Left lung (tissue), 10 donors: Measurements from ENCODE around the gene NOC4L. TPM values are rescaled to one million over a fixed set of nuclear protein-coding genes. Genes with fewer than 3 reads are reported as not detected.

Experiments
- ATAC-seq: fragments of 200-7000 bp; cut with Tn5 transposase; one replicate; pipeline ENCODE4 v1.9.1; 2020; ENCODE audit warnings: moderate library complexity
- DNase-seq, 4 donors: peaks; one replicate each; pipeline ENCODE4 v3.0.0-alpha.2; 2013 to 2020
- H3K27ac ChIP-seq, 2 donors: fragments of 200-600 bp; sonication (generic) in 1 of 2; one replicate each; pipeline versions ENCODE4 v1.5.0 to v1.8.0; 2020 to 2021
- H3K27me3 ChIP-seq, 2 donors: fragments of 200-600 bp; sonication (generic) in 1 of 2; one replicate each; pipeline versions ENCODE4 v1.5.0 to v1.8.0; 2020 to 2021
- H3K36me3 ChIP-seq, 2 donors: fragments of 200-600 bp; sonication (generic) in 1 of 2; one replicate each; pipeline versions ENCODE4 v1.5.0 to v1.8.0; 2020 to 2021
- H3K4me1 ChIP-seq, 2 donors: fragments of 200-600 bp; one replicate each; pipeline ENCODE4 v1.8.0; 2021
- H3K4me3 ChIP-seq, 2 donors: fragments of 200-600 bp; sonication (generic) in 1 of 2; one replicate each; pipeline versions ENCODE4 v1.5.0 to v1.8.0; 2020 to 2021; ENCODE audit warnings: mild to moderate bottlenecking in 1 of 2
- H3K9me3 ChIP-seq, 2 donors: fragments of 200-600 bp; sonication (generic) in 1 of 2; one replicate each; pipeline versions ENCODE4 v1.5.0 to v1.8.0; 2020 to 2021
- intact Hi-C, 2 donors: fragments of 100-400 bp; cut with DNase I; formaldehyde crosslinking; loops; one replicate each; pipeline versions ENCODE4 v1.11.2 to v1.14.2; 2022
- polyA plus RNA-seq, 6 donors: library from polyadenylated mRNA; unstranded; fragments of 120-200 nt; gene quantifications; one replicate each; pipeline ENCODE4 v1.2.1, GENCODE V29; 2013; ENCODE audit not compliant: insufficient read length in 6 of 6
- total RNA-seq, 2 donors: library from RNA; stranded (reverse); fragmentation: NEBNext Ultra II Directional; extraction: Animal tissue kit (Norgen Biotek cat#: 25700); gene quantifications; one replicate each; pipeline ENCODE4 v1.2.1, GENCODE V29; 2021
- TF ChIP-seq, protein P1 (sequence below), 2 donors: fragments of 200-600 bp; sonication (generic) in 1 of 2; IDR thresholded peaks; one replicate each; pipeline versions ENCODE4 v1.5.0 to v1.8.0; 2021; ENCODE audit warnings: antibody characterized with exemption in 2 of 2
- donor health status: DM: no; HTN: yes; CAD: no.
- donor health status: DM: no; HTN: no; CAD: no.

The NOC4L gene
- total and polyA plus RNA-seq, 8 donors: 10.6 to 19.6 (median 12.5) TPM

DNA sequence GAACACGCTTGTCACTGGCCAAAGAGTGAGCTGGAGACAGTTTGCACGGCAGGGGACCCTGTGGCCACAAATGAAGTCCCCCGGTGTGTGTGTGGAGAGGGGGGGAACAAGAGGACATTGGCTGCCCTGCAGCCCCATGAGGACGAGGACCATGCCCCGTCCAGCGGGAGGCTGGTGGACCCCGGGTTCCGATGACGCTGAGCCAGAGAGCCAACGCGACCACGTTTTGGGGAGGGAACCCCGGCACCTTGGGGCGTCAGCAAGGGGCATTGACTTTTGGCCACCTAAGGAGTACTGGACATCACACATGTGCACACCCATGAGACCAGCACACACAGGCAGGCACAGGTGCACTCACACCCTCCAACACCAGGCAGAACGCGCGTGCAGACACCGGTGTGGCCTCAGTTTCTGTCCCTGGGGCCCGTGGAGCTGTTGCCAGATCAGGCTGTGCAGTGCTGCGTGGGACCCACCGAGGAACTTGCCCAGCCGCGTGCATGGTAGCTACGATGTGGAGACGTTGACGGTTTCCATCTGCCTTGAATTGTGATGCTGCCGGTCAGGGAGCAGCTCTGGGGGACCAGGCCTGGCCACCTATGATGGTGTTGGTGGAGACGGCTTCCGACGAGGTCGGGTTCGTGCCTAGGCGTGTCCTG is 26.5 kb downstream of the NOC4L start:
- Histone ChIP-seq H3K4me3 (no peak overlapping the region), H3K27me3 (peaks cover 0 to 83% of the 10 kb centered on the region in 2 donors), H3K9me3 (no peaks in the 10 kb centered on the region), H3K27ac (no peak overlapping the region), H3K4me1 (no peaks in the 10 kb centered on the region), H3K36me3 (no peaks in the 10 kb centered on the region)
- ATAC-seq (no peak), DNase-seq (peak in 1 of 4 donors; percentile 74)
- intact Hi-C loops: no loop called here
- TF ChIP-seq, protein P1, sequence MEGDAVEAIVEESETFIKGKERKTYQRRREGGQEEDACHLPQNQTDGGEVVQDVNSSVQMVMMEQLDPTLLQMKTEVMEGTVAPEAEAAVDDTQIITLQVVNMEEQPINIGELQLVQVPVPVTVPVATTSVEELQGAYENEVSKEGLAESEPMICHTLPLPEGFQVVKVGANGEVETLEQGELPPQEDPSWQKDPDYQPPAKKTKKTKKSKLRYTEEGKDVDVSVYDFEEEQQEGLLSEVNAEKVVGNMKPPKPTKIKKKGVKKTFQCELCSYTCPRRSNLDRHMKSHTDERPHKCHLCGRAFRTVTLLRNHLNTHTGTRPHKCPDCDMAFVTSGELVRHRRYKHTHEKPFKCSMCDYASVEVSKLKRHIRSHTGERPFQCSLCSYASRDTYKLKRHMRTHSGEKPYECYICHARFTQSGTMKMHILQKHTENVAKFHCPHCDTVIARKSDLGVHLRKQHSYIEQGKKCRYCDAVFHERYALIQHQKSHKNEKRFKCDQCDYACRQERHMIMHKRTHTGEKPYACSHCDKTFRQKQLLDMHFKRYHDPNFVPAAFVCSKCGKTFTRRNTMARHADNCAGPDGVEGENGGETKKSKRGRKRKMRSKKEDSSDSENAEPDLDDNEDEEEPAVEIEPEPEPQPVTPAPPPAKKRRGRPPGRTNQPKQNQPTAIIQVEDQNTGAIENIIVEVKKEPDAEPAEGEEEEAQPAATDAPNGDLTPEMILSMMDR (IDR thresholded peaks at IDR 0.05): no peak

DNA sequence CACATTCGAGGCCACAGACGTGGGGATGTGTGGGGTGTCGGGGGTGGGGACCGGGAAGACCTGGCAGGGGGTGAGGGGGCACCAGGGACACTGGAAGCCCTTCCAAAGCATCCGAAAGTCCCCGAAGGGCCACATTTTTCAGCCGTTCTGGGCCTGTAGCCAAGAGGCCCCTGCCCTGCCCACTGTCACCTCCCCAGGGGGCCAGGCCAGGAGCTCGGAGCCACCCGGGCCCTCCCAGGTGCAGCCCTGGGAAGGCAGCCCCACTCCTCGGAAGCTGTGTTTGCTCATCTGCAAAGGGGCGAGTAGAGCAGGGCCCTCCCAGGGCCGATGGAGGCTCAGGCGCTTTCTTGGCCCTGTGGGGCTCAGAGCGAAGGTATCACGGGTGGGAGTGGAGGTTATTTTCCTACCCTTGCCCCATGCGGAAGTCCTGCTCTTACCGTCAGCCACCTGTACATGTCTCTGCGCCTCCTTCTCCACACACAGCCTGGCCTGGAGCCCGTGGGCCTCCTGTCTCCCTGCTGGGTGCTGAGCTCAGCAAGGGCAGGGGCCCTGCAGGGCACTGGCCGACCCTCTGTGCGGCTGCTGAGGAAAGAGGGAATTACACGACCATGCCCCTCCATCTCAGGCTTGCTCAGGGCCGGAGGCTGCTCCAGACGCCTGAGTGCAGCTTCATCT is 27.2 kb downstream of the NOC4L start:
- no peaks in the 10 kb centered on the region for H3K4me1 ChIP-seq
- TF ChIP-seq, protein P1 (IDR thresholded peaks at IDR 0.05): no peak
- H3K4me3 ChIP-seq: no peak overlapping the region
- peak in 1 of 4 donors; percentile 59 for DNase-seq
- peaks cover 0 to 90% of the 10 kb centered on the region in 2 donors for H3K27me3 ChIP-seq
- no peaks in the 10 kb centered on the region for H3K36me3 ChIP-seq
- ATAC-seq: no peak
- intact Hi-C loops: no loop called here
- H3K9me3 ChIP-seq: no peaks in the 10 kb centered on the region
- H3K27ac ChIP-seq: no peak overlapping the region

DNA sequence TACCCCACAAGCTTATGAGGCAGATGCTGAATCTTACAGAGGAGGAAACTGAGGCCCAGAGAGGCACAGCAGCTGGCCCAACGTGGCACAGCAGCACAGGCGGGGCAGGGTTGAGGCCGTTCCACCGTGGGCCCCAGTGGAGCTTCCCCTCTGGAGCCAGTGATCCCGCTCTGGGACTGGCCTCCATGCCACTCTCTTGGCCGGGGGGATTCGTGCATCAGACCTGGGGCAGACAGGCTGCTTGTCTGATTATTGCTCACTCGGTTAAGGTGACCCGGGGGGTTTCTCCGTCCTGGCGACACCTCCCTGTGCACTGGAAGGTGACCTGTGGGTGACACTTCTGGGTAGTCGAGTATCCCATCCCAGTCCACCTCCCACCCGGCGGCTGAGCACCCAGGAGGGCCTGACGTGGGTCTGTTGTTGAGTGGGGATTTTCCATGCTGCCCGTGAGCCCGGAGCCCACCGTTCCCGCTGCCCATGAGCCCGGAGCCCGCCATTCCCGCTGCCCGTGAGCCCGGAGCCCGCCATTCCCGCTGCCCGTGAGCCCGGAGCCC is 27.8 kb downstream of the NOC4L start:
- Histone ChIP-seq H3K4me3 (no peak overlapping the region), H3K4me1 (no peaks in the 10 kb centered on the region), H3K36me3 (no peaks in the 10 kb centered on the region), H3K9me3 (no peaks in the 10 kb centered on the region), H3K27me3 (peaks cover under 1 to 96% of the 10 kb centered on the region in 2 donors), H3K27ac (no peak overlapping the region)
- intact Hi-C loops: no loop called here
- DNase-seq (peak in 1 of 4 donors; percentile 51), ATAC-seq (no peak)
- TF ChIP-seq, protein P1 (IDR thresholded peaks at IDR 0.05): no peak

DNA sequence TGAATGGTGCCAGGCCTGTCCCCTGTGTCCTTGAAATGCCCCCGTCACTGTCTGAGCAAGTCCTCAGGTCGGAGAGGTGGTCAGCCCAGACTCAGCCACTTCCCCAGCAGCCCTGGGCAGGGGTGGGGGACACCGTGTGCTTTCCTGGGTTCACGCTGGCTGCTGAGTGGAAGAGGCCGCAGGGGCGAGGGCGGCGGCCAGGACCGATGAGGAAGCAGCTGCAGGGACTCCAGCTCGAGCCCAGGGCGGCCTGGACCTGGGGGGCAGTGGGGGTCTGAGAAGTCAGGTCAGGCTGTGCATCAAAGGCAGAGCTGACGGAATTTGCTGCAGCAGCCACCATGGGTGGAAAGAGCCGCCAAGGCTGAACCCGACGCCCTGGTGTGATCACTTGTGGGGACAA is 28.4 kb downstream of the NOC4L start:
- TF ChIP-seq, protein P1 (IDR thresholded peaks at IDR 0.05): no peak
- ATAC-seq: no peak
- peak in 1 of 4 donors; percentile 62 for DNase-seq
- no peaks in the 10 kb centered on the region for H3K9me3 ChIP-seq
- H3K4me3 ChIP-seq: no peak overlapping the region
- H3K27me3 ChIP-seq: peaks cover 3 to 99% of the 10 kb centered on the region in 2 donors
- no peaks in the 10 kb centered on the region for H3K36me3 ChIP-seq
- intact Hi-C loops: no loop called here
- H3K4me1 ChIP-seq: no peaks in the 10 kb centered on the region
- H3K27ac ChIP-seq: no peak overlapping the region
